ENCODE data around the gene NCK2.

Gene NCK2

DNA sequence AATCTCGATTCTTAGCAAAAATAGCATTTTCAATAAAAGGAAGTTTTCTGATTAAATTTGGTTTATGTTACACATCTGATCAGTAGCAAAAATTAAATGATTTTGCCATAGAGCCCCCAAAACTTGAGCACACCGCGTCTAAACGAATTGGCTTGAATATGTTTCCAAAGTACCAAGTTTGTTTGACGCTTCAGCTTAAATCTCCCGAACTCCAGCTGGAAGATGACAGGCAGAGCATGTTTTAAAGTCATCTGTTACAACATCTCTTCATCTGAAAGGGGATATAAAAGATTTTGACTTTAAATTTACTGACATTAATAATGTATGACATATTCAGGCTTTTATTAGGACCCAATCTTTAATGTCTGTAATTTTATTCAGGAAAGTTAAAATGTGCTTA, 129.8 kb downstream of the NCK2 start:
- no peak for DNase-seq (ENCODE audit: low spot score)
- TF ChIP-seq, protein P1, sequence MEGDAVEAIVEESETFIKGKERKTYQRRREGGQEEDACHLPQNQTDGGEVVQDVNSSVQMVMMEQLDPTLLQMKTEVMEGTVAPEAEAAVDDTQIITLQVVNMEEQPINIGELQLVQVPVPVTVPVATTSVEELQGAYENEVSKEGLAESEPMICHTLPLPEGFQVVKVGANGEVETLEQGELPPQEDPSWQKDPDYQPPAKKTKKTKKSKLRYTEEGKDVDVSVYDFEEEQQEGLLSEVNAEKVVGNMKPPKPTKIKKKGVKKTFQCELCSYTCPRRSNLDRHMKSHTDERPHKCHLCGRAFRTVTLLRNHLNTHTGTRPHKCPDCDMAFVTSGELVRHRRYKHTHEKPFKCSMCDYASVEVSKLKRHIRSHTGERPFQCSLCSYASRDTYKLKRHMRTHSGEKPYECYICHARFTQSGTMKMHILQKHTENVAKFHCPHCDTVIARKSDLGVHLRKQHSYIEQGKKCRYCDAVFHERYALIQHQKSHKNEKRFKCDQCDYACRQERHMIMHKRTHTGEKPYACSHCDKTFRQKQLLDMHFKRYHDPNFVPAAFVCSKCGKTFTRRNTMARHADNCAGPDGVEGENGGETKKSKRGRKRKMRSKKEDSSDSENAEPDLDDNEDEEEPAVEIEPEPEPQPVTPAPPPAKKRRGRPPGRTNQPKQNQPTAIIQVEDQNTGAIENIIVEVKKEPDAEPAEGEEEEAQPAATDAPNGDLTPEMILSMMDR (IDR thresholded peaks at IDR 0.05; ENCODE audit: extremely low read depth, insufficient read depth, missing control alignments) = no peak
- in situ Hi-C loops (cut with MboI; ENCODE audit: low pct_unique_long_range_greater_than_20kb, low sequenced_read_pairs, unreplicated experiment) = no loop called here

- TF ChIP-seq, protein P1 (IDR thresholded peaks at IDR 0.05; ENCODE audit: extremely low read depth, insufficient read depth, missing control alignments) = no peak
- in situ Hi-C loops (cut with MboI; ENCODE audit: low pct_unique_long_range_greater_than_20kb, low sequenced_read_pairs, unreplicated experiment) = no loop called here
- no peak for DNase-seq (ENCODE audit: low spot score)
These were observed 130.5 kb downstream of the NCK2 start for GRCh38 chr2:105875241-105875640.

DNA sequence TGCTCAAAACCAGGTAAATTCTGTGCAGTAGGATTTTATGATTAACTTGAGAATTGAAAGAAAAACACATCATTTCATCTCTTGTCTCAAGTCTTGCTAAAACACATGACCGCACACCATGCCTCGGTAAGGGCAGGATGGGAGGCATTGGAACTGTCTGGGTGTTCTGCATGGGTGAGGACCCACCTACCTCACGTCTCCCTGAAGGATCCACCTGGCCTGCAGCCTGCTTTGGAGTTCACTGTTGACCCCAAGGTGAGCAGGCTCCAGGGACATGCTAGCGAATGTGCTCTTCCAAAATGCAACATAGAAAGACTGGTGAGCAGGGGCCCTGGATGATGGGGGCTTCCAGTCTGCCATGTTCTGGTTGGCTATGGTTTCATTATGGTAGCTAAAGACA, 131.5 kb downstream of the NCK2 start:
- TF ChIP-seq, protein P1 (IDR thresholded peaks at IDR 0.05; ENCODE audit: extremely low read depth, insufficient read depth, missing control alignments) = no peak
- no peak for DNase-seq (ENCODE audit: low spot score)
- in situ Hi-C loops (cut with MboI; ENCODE audit: low pct_unique_long_range_greater_than_20kb, low sequenced_read_pairs, unreplicated experiment) = no loop called here

DNA sequence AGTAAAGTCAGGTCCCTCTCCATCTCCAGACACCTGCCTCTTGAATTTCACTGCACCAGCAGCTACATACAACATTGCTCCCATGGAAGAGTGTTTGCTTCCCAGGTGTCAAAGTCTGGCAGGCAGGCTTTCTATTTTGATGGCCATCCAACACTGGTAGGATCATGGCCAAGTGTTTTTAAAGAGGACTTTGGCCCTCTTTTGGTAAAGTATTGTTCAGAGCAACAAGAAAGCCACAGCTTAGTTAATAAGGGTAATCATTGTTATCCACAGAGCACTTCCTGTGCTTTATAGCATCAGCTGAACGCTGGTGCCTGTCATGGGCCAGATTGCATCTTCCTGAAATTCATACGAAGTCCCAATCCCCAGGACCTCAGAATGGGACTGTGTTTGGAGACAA, 133.2 kb downstream of the NCK2 start:
- TF ChIP-seq, protein P1 (IDR thresholded peaks at IDR 0.05; ENCODE audit: extremely low read depth, insufficient read depth, missing control alignments) = no peak
- in situ Hi-C loops (cut with MboI; ENCODE audit: low pct_unique_long_range_greater_than_20kb, low sequenced_read_pairs, unreplicated experiment) = no loop called here
- no peak for DNase-seq (ENCODE audit: low spot score)

DNA sequence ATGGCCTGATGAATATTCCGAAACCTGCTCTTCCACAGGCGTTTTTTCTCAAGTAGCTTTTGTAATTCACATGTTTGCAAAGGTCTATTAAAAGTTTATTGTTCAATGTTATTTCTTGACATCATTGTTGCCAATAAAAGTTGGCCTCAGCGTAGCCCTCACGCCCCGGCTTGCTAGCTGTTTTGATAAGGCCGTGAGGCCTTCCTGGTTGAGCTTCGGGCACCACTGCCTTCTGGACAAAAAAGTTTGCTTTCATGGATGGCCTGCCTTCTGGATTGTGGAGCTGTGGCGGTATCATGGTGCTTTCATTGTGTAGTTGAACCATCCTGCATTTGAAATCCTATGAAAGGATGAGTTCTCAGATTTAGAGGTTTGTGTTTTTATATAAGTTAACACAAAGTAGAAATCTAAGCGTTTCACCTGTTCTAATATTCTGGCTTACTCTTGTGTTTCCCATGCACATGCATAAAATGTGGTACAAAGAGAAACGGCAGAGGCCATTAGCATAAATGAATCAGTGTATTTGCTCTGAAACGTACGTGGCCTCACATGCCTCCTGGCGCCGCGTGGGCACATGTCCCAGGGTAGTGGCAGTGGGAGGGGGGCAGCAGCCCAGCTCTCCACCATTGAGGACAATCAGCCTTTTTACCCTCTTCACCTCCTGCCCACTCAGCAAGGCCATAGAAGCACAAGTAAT, 134.5 kb downstream of the NCK2 start:
- TF ChIP-seq, protein P1 (IDR thresholded peaks at IDR 0.05; ENCODE audit: extremely low read depth, insufficient read depth, missing control alignments) = no peak
- in situ Hi-C loops (cut with MboI; ENCODE audit: low pct_unique_long_range_greater_than_20kb, low sequenced_read_pairs, unreplicated experiment) = no loop called here
- no peak for DNase-seq (ENCODE audit: low spot score)

DNA sequence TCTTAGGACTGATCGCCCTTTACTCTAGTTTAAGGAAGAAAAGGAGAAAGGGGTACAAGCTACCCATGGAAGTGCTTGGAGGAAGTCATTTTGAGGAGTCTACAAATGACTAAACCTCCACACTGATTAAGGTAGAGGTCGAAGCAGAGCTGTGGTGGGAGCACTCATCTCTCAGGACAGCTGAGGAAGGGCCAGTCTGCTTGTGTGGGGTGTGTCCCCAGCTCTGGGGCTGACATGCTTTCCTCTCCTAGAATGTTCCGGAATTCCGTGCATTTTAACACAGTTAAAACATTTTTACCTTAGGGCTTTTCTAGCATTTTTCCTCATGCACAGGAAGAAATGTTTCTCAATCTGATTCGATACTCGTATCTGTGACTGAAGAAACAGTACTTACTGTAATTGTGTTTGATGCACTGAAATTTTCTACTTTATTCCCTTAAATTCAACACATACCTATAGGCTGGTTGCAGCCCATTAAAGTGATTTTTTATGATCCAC, 135.1 kb downstream of the NCK2 start:
- in situ Hi-C loops (cut with MboI; ENCODE audit: low pct_unique_long_range_greater_than_20kb, low sequenced_read_pairs, unreplicated experiment) = no loop called here
- DNase-seq (ENCODE audit: low spot score) = no peak
- TF ChIP-seq, protein P1 (IDR thresholded peaks at IDR 0.05; ENCODE audit: extremely low read depth, insufficient read depth, missing control alignments) = no peak
